Activated naive CD4-positive, alpha-beta T cell treated with anti-CD3 and anti-CD28 coated beads, Interleukin-2, amount 50 U/mL, for 16 hours (primary cell): ENCODE measurements around the gene ATP6V0C.
A peak's percentile ranks its signal among the peaks of the same experiment; 100 is the strongest.

ENCODE experiments used
- DNase-seq: peaks from one replicate; pipeline ENCODE4 v3.0.0-alpha.2; 2020

The ATP6V0C gene

GRCh38 chr16:2493605-2494004 lies 20.1 kb upstream of the ATP6V0C start:
- DNase-seq = no peak

GRCh38 chr16:2494616-2495015 lies 19.1 kb upstream of the ATP6V0C start:
- DNase-seq = no peak

GRCh38 chr16:2495041-2495440 lies 18.7 kb upstream of the ATP6V0C start:
- no peak for DNase-seq

GRCh38 chr16:2496223-2497115 lies 17.3 kb upstream of the ATP6V0C start:
- DNase-seq = no peak

- DNase-seq = no peak
Measured at GRCh38 chr16:2497116-2497630, 16.6 kb upstream of the ATP6V0C start.

- no peak for DNase-seq
Measured at GRCh38 chr16:2497695-2498484, 15.9 kb upstream of the ATP6V0C start.

- no peak for DNase-seq
Measured at GRCh38 chr16:2498531-2499253, 15.1 kb upstream of the ATP6V0C start.

GRCh38 chr16:2499454-2499853 lies 14.3 kb upstream of the ATP6V0C start:
- DNase-seq = no peak

GRCh38 chr16:2499890-2500429 lies 13.8 kb upstream of the ATP6V0C start:
- no peak for DNase-seq

GRCh38 chr16:2500430-2500917 lies 13.3 kb upstream of the ATP6V0C start:
- DNase-seq = no peak

- peak; percentile 81 for DNase-seq
Measured at GRCh38 chr16:2500918-2501750, 12.6 kb upstream of the ATP6V0C start.

- DNase-seq = no peak
Measured at GRCh38 chr16:2501946-2502895, 11.5 kb upstream of the ATP6V0C start.

GRCh38 chr16:2505695-2506094 lies 8.1 kb upstream of the ATP6V0C start:
- DNase-seq = no peak

- no peak for DNase-seq
Measured at GRCh38 chr16:2507052-2507659, 6.6 kb upstream of the ATP6V0C start.

- no peak for DNase-seq
Measured at GRCh38 chr16:2507665-2508064, 6.1 kb upstream of the ATP6V0C start.

GRCh38 chr16:2508722-2509400 lies 4.9 kb upstream of the ATP6V0C start:
- no peak for DNase-seq

- no peak for DNase-seq
Measured at GRCh38 chr16:2511128-2511800, 2.5 kb upstream of the ATP6V0C start.

GRCh38 chr16:2511996-2512734 lies 1.6 kb upstream of the ATP6V0C start:
- DNase-seq = no peak
